Mucosa of descending colon (tissue), 3 donors: ENCODE measurements around the gene SYNGR1. TPM values are rescaled to one million over a fixed set of nuclear protein-coding genes. Genes with fewer than 3 reads are reported as not detected.

ENCODE experiments used
- ATAC-seq: fragments of 200-7000 bp; cut with Tn5 transposase; one replicate; pipeline ENCODE4 v1.9.1; 2020; ENCODE audit warnings: mild to moderate bottlenecking, moderate library complexity
- DNase-seq, 3 donors: peaks; one replicate each; pipeline ENCODE4 v3.0.0-alpha.2; 2020
- H3K36me3 ChIP-seq: fragments of 200-600 bp; one replicate; pipeline ENCODE4 v1.8.0; 2021; ENCODE audit warnings: low read depth, mild to moderate bottlenecking
- H3K4me1 ChIP-seq: fragments of 200-600 bp; one replicate; pipeline ENCODE4 v1.8.0; 2021; ENCODE audit warnings: low read depth, mild to moderate bottlenecking
- H3K4me3 ChIP-seq: fragments of 200-600 bp; one replicate; pipeline ENCODE4 v1.8.0; 2021; ENCODE audit warnings: mild to moderate bottlenecking
- H3K9me3 ChIP-seq: fragments of 200-600 bp; one replicate; pipeline ENCODE4 v1.8.0; 2021; ENCODE audit warnings: mild to moderate bottlenecking
- intact Hi-C, 2 donors: fragments of 100-400 bp; cut with DNase I in 1 of 2; cut with micrococcal nuclease in 1 of 2; formaldehyde crosslinking; loops; one replicate each; pipeline versions ENCODE4 v1.11.0 to v1.11.1; 2022; cut with DNase I, micrococcal nuclease
- total RNA-seq, 3 donors: library from RNA; stranded (reverse); fragmentation: NEBNext Ultra II Directional in 2 of 3; extraction: Animal tissue kit (Norgen Biotek cat#: 25700) in 2 of 3; gene quantifications; one replicate each; pipeline versions ENCODE4 v1.2.1 to v1.2.4, GENCODE V29; 2021 to 2023
- TF ChIP-seq, protein P1 (sequence below): fragments of 200-600 bp; IDR thresholded peaks from one replicate; pipeline ENCODE4 v1.8.0; 2022; ENCODE audit warnings: antibody characterized with exemption, mild to moderate bottlenecking
- donor health status: DM: no; HTN: no; CAD: no; lungs with moderate emphysema.
- donor health status: DM: no; HTN: no; CAD: no.
- donor health status: DM: no; HTN: yes; CAD: no.

SYNGR1 gene
- total RNA-seq, 3 donors from 2014 or later: 1.7 to 26.5 (median 2.9) TPM

DNA sequence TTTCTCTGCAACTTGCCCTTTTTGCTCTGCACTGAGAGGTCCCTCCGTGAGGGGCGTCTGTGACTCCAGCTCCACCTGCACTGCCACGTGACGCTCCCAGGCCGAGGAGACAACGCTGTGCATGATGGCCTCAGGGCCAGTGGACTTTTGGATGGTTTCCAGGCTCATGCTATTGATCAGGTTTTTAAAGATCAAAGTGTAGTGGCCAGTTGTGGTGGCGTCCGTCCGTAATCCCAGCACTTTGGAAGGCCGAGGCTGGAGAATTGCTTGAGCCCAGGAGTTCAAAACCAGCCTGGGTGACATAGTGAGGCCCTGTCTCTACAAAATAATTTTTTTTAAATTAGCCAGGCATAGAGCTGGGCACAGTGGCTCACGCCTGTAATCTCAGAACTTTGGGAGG lies 46.4 kb upstream of the SYNGR1 start:
- H3K4me3 ChIP-seq: no peak overlapping the region
- DNase-seq: no peak
- peaks cover 8% of the 10 kb centered on the region for H3K4me1 ChIP-seq
- TF ChIP-seq, protein P1, sequence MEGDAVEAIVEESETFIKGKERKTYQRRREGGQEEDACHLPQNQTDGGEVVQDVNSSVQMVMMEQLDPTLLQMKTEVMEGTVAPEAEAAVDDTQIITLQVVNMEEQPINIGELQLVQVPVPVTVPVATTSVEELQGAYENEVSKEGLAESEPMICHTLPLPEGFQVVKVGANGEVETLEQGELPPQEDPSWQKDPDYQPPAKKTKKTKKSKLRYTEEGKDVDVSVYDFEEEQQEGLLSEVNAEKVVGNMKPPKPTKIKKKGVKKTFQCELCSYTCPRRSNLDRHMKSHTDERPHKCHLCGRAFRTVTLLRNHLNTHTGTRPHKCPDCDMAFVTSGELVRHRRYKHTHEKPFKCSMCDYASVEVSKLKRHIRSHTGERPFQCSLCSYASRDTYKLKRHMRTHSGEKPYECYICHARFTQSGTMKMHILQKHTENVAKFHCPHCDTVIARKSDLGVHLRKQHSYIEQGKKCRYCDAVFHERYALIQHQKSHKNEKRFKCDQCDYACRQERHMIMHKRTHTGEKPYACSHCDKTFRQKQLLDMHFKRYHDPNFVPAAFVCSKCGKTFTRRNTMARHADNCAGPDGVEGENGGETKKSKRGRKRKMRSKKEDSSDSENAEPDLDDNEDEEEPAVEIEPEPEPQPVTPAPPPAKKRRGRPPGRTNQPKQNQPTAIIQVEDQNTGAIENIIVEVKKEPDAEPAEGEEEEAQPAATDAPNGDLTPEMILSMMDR: no peak
- ATAC-seq: no peak
- intact Hi-C loops: no loop called here
- H3K36me3 ChIP-seq: no peaks in the 10 kb centered on the region
- H3K9me3 ChIP-seq: no peaks in the 10 kb centered on the region

DNA sequence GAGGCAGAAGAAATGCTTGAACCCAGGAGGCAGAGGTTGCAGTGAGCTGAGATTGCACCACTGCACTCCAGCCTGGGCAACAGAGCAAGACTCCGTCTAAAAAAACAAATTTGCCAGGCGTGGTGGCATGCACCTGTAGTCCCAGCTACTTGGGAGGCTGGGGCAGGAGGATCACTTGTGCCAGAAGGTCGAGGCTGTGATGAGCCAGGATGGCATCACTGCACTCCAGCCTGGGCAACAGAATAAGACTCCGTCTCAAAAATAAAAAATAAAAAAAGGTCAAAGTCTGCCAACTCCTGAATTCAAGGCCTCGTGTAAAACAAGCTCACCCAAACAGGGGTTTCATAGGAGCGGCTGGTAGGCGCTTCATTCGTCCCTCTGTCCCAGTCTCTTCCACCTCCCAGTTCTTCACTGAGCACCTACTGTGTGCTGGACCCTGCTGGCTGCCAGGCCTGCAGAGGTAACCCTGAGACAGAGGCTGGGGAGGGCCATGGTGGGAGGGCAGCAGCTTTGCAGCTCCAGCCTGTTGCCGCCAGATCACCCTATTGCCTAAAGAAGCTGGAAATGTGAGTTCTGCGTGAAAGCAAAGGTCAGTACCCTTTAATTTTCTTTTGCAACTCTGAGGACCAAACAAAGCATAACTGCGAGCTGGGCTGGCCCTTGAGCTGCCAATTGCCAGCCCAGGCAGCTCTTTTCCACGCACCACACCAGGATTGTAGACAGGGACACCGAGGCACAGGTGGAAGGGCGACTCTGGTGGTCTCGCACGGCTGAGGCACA lies 45.7 kb upstream of the SYNGR1 start:
- no peak for ATAC-seq
- H3K36me3 ChIP-seq: no peaks in the 10 kb centered on the region
- no peak overlapping the region for H3K4me3 ChIP-seq
- intact Hi-C loops: no loop called here
- TF ChIP-seq, protein P1: no peak
- H3K9me3 ChIP-seq: no peaks in the 10 kb centered on the region
- peaks cover 8% of the 10 kb centered on the region for H3K4me1 ChIP-seq
- DNase-seq: no peak

DNA sequence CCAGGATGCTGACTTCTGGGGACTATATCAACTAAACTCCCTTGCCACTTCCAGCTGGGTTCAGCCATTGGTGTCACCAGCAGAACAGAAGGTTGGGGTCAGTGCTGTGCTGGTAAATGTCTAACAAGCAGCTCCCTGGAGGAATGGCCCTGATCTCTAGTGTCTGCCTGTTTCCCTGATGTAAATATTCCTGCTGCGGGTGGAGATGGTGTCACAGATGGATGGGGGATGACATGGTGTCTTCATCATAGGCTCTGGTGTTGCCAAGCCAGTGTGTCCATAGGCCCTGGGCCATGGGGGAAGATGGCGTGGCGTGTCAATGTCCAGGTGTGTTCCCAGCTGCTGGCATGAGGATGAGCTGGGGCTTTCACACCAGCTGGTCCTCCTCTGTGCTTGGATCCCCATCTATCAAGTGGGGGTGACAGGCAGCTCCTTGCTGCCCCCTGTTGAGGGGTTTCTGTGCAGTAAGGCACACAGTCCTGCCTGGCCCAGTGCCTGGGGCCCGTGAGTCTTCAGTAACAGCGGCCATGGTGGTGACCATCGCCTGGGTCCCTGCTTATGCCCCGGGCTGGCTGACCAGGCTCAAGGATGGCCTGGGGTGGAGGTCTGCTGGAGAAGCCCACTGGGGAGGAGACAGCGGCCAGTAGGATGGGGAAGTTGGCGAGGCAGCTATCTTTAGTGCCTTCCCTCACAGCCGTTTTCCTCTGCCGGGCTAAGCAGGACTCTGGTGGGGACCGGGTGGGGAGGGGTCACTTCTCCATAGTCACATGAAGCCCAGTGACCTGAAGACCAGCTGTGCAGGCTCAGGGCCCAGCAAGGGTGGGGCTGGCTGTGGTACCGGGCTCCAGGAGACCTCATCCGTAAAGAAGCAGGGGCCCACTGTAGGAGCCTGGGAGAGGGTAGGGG lies 43.1 kb upstream of the SYNGR1 start:
- peak; percentile 10 for ATAC-seq

DNA sequence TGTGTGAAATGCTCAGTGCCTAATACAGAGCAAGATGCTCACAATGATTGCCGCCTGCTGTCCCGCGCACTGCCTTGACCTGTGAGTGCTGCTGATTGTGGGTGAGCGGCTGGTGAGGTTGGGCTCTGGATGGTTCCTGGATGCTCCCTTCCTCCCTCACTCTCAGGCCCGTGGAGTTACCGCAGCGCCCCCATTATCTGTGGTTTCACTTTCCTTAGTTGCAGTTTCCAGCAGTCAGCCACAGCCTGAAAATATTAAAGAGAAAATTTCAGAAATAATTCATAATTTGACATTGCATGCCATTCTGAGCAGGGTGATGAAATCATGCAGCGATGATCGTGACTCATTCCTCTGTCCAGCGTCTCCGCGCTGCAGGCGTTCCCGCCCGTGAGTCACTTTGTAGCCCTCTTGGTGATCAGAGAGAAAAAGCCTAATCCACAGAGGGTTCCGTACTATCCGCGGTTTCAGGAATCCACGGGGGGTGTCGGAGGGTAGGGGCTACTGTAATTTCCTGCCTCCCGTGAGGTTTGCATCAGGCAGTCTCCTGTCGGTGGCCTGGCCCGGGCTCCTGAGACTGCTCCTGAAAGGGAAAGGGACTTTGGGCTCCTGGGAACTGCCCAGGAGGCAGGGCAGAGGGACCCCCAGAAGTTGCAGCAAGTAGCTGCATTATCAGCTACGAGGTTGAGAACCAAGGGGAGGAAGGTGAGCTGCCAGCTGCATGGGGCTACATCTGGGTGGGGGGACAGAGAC lies 41.0 kb upstream of the SYNGR1 start:
- Histone ChIP-seq H3K4me3 (no peak overlapping the region), H3K36me3 (peaks cover 9% of the 10 kb centered on the region), H3K4me1 (no peaks in the 10 kb centered on the region), H3K9me3 (no peaks in the 10 kb centered on the region)
- peak in 1 of 3 donors; percentile 63 for DNase-seq
- TF ChIP-seq, protein P1: no peak
- intact Hi-C loops: no loop called here
- ATAC-seq: peak; percentile 9

More for the DNA sequence above, 43.1 kb upstream of the SYNGR1 start:
- Histone ChIP-seq H3K4me1 (no peaks in the 10 kb centered on the region), H3K4me3 (no peak overlapping the region), H3K36me3 (no peaks in the 10 kb centered on the region), H3K9me3 (no peaks in the 10 kb centered on the region)
- TF ChIP-seq, protein P1: no peak
- peak in 1 of 3 donors; percentile 70 for DNase-seq
- intact Hi-C loops: no loop called here

DNA sequence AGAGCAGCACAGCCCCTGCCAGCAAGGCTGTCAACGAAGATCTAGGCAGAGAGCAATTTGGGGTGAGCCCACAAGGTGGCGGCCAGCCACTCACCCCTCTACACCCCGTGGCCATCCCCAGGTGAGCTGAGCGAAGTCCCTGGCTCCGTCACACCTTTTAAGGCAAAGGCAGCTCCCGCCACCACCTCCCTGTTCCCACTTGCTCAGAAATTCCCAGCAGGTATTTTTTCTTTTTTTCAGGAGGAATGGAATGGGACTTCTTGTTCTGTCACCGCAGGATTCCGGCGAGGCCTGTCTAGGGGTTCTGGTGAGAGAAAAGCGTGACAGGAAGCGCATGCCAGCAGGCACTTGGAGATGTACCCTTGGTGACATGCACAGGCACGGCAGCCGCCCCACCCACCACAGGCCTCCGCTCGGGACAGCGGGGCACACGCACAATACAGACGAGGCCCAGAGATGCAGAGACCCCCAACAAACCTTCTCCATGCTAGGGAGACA lies 40.4 kb upstream of the SYNGR1 start:
- DNase-seq: no peak
- Histone ChIP-seq H3K36me3 (peaks cover 13% of the 10 kb centered on the region), H3K4me3 (no peak overlapping the region), H3K4me1 (peaks cover under 1% of the 10 kb centered on the region), H3K9me3 (no peaks in the 10 kb centered on the region)
- intact Hi-C loops: no loop called here
- TF ChIP-seq, protein P1: no peak
- no peak for ATAC-seq
